OCI-M2 (cell line): ENCODE results near the gene ODF4.
"Not testable (repeated sequence)": the region's sequence is repeated elsewhere in the genome, so short reads cannot be mapped to it uniquely, and the experiment has no call there.

ENCODE experiments used
- DNase-seq: peaks from one replicate; lab custom pipeline; 2025; ENCODE audit not compliant: unreplicated experiment; lab: John Stamatoyannopoulos, UW

The ODF4 gene

DNA sequence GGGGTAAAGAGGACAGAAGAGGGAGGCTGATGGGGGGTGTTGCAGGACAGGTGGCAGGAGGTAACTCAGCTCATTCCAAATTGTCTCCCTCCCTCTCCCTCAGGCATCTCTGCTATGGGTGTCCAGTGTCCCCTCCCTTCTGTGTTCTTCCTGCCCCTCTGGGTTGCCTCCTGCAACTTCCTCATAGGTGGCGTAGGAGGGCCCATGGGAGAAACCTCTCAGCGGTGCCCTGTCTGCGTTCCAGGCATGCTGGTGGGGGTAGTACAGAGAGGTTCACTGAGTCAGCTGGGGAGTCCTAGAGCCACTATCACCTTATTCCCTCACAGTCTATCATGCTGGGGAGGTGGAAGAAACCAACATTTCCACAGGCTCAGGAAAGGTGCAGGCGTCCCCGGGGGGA is 14.7 kb upstream of the ODF4 start:
- no peak for DNase-seq

- peak; percentile 46 for DNase-seq
Measured at GRCh38 chr17:8326511-8327302, 12.9 kb upstream of the ODF4 start.

- DNase-seq = no peak
Measured at GRCh38 chr17:8327303-8327649, 12.4 kb upstream of the ODF4 start.

DNA sequence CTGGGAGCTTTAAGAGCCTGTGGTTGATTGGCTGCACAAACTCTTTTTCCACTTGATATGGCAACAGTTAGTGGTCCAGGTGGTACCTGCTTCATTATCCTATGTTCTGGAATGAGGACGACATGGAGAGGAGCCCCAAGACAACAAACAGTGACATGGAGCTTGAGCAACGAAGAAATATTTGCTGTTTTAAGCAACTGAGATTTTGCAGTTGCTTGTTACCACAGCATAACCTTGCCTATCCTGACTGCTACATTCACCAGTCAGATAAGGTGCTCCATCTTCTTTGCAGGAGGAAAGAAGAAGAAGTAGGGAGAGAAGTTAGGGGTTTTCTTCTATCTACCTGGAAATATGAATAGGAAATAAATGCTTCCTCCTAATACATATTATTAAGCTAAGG is 7.5 kb upstream of the ODF4 start:
- DNase-seq = no peak

DNA sequence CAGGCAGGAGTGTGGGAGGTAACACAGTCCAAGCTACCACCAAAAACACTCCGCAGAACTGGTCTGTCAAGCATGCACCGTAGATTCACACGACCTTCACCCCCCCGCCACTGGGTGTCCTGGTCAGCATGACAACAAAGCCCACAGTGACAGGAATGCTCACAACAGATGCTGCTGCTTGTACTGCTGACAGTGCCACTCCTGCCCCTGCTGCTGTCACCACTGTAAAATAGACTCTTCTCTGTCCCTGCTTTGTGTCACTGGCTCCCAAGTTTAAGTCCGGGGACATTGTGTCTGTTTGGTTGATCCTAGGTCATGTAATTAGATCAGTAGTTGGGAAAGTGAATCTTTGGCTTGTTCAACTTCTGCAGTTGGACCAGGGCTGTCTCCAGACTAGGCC is 7.0 kb upstream of the ODF4 start:
- DNase-seq = no peak

- DNase-seq = no peak
Measured at GRCh38 chr17:8333281-8333680, 6.4 kb upstream of the ODF4 start.

DNA sequence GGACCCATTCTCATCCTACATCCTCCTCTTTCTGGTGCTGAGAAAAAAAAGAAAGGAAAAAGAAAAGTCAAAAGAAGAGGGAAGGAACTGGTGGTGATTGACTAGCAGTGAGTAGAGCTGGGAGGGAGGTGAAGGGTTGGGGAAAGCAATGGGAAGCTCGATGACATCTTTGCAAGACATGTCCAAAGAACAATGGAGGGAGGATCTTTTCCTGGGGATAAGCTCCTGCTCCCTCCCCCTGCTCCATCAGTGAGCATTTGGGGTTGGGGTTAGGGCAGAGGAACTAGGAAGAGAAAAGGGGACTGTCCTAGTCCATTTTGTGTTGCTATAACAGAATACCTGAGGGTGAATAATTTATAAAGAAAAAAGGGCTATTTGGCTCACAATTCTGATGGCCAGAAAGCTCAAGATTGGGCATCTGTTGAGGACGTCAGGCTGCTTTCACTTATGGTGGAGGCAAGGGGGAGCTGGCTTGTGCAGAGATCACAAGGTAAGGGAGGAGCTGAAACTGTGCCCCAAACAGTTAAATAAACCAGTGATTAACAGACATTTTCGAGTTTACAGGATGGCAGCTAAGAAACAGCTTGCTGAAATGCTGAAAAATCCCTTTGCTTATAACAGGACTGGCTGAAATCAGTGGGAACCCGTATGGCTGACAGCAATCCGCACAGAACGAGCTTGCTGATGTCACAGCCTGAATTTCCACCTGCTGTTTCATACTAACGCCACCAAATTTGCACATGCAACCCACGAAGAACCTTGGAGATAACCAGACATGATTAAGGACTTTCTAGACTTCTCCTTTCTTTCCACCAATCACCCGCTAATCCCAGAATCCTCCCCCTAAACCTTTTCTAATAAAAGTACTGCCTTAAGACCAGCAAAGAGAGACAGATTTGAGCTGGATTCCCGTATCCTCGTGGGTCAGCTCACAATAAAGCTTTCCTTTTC is 1.6 kb upstream of the ODF4 start:
- no peak for DNase-seq

DNA sequence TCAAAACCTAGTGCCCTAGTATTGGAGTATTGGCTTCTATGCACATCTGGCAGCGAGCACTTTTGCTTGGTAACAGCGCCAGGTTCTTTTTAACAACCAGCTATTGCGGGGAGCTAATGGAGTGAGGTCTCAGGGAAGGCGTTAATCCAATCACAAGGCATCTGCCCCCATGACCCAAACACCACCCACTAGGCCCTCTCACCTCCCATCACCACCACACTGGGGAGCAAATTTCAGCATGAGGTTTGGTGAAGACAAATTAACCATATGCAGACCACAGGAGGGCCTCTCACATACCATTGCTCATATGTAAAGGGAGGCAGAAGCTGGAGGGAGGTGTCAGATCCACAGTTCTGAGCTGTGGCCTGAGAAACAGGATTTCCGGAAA is 893 bp upstream of the ODF4 start:
- no peak for DNase-seq

GRCh38 chr17:8341456-8341855 is 1.8 kb downstream of the ODF4 start:
- DNase-seq = no peak

- no peak for DNase-seq
Measured at GRCh38 chr17:8345052-8345690, 5.5 kb downstream of the ODF4 start.

- no peak for DNase-seq
Measured at GRCh38 chr17:8345951-8346665, 6.5 kb downstream of the ODF4 start.

DNA sequence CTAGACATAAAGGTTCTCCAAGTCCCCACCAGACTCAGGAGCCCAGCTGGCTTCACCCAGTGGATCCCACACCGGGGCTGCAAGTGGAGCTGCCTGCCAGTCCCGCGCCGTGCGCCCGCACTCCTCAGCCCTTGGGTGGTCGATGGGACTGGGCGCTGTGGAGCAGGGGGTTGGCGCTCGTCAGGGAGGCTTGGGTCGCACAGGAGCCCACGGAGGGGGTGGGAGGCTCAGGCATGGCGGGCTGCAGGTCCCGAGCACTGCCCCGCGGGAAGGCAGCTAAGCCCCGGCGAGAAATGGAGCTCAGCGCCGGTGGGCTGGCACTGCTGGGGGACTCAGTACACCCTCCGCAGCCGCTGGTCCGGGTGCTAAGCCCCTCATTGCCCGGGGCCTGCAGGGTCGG is 7.4 kb downstream of the ODF4 start:
- not testable (repeated sequence) for DNase-seq

GRCh38 chr17:8350339-8350738 is 10.7 kb downstream of the ODF4 start:
- no peak for DNase-seq

DNA sequence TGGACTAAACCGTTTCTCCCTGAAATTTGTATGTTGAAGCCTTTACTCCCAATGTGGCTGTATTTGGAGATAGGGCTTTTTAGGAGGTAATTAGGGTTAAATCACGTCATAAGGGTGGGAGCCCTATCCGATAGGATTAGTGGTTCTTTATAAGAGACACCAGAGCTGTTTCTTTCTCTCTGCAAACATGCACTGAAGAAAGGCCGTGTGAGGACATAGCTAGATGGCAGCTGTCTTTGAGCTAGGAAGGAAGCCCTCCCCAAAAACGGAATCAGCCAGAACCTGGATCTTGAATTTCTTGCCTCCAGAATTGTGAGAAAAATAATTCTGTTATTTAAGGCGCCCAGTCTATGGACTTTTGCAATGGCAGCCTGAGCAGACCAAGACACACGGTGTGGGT is 14.1 kb downstream of the ODF4 start:
- DNase-seq = no peak

- DNase-seq = no peak
Measured at GRCh38 chr17:8354236-8354635, 14.6 kb downstream of the ODF4 start.

GRCh38 chr17:8357910-8358309 is 18.3 kb downstream of the ODF4 start:
- DNase-seq = no peak

- no peak for DNase-seq
Measured at GRCh38 chr17:8359769-8360168, 20.1 kb downstream of the ODF4 start.

GRCh38 chr17:8360260-8360659 is 20.6 kb downstream of the ODF4 start:
- DNase-seq = no peak

- no peak for DNase-seq
Measured at GRCh38 chr17:8360751-8361150, 21.1 kb downstream of the ODF4 start.

DNA sequence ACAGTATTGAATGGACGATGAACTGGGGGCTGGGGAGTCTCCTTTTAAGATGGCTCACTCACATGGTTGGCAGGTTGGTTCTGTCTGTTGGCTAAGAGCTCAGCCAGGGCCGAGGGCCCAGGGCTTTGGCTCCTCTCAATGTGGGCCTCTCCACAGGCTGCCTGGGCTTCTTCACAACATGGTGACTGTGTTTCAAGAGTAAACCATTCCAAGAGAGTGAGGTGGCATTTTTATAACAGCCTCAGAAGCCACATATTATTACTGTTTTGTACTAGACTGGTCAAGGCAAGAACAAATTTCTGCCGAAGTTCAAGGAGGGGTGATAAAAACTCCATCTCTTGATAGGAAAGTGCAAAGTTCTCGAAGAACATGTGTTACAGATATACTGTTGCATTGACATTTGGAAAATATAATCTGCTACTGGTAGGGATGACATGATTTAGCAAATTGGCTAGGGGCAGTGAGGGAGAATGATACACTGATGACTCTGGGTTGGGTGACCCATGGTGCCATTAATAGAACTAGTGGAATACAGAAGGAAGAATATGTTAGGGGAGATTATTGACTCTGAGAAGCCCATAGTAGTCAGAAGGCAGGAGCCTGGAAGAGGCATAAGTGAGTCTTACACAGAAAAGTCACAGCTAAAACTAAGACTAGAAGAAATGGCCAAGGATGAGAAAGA is 23.2 kb downstream of the ODF4 start:
- no peak for DNase-seq

- DNase-seq = no peak
Measured at GRCh38 chr17:8365143-8365542, 25.5 kb downstream of the ODF4 start.
